ENCODE data around the gene PCGF1.

GRCh38 chr2:74555610-74556103 lies 48.2 kb upstream of the PCGF1 start:
- TF ChIP-seq CTCF (IDR thresholded peaks at IDR 0.05; ENCODE audit: borderline replicate concordance, extremely low read depth, low read length, poor library complexity, severe bottlenecking): no peak
- no peak for TF ChIP-seq EZH2 (IDR thresholded peaks at IDR 0.05; ENCODE audit: borderline replicate concordance, low read depth, low read length, severe bottlenecking)

All from DND-41 (cell line).